ENCODE results near the gene CCDC187.

Gene CCDC187

DNA sequence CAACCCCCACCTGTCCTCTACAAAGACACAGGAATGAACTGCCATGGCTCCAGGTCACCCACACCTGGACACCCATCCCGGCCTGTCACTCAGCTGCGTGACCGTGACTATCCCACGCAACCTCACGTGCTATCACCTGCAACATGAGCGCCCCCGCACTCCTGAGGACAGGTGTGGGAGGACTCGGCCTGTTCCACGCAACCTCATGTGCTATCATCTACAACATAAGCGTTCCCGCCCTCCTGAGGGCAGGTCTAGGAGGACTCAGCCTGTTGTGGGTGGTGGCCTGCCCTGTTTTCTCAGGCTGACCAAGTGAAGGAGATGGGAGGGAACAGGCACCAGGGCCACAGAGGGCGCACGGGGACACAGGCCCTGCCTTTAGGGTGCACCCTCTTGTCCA lies 62.4 kb downstream of the CCDC187 start:
- TF ChIP-seq CTCF (IDR thresholded peaks at IDR 0.05; ENCODE audit: borderline replicate concordance, extremely low read depth, low read length, poor library complexity, severe bottlenecking) (no peak), EZH2 (IDR thresholded peaks at IDR 0.05; ENCODE audit: borderline replicate concordance, low read depth, low read length, severe bottlenecking) (no peak)

GRCh38 chr9:136240941-136241340 lies 63.0 kb downstream of the CCDC187 start:
- ATAC-seq (ENCODE audit: insufficient read depth, low read depth) (no peak), DNase-seq (no peak)
- Histone ChIP-seq H3K36me3 (ENCODE audit: insufficient read depth, low read length) (peaks cover 35% of the 10 kb centered on the region), H3K9ac (ENCODE audit: low read depth, low read length) (no peak overlapping the region), H3K27me3 (ENCODE audit: insufficient read depth, low read length, poor library complexity) (no peaks in the 10 kb centered on the region), H3K4me1 (ENCODE audit: insufficient read depth, low read length) (peaks cover 25% of the 10 kb centered on the region), H3K4me3 (ENCODE audit: low read depth in 1 of 2, low read length in 2 of 2) (no peak overlapping the region), H3K9me3 (ENCODE audit: insufficient read depth, low read length, severe bottlenecking) (no peaks in the 10 kb centered on the region), H3K4me2 (ENCODE audit: insufficient read depth, low read length) (no peak overlapping the region), H2AFZ (ENCODE audit: low read depth, low read length) (no peak overlapping the region), H3K79me2 (ENCODE audit: insufficient read depth, low read length) (peaks cover 80% of the 10 kb centered on the region), H3K27ac (ENCODE audit: low read length) (no peak overlapping the region), H4K20me1 (ENCODE audit: insufficient read depth, low read length) (peaks cover 86% of the 10 kb centered on the region)
- TF ChIP-seq CTCF (IDR thresholded peaks at IDR 0.05; ENCODE audit: borderline replicate concordance, extremely low read depth, low read length, poor library complexity, severe bottlenecking), result no peak
- TF ChIP-seq EZH2 (IDR thresholded peaks at IDR 0.05; ENCODE audit: borderline replicate concordance, low read depth, low read length, severe bottlenecking), result no peak

More for the DNA sequence above, 62.4 kb downstream of the CCDC187 start:
- no peak for ATAC-seq (ENCODE audit: insufficient read depth, low read depth)
- no peak overlapping the region for H3K4me2 ChIP-seq (ENCODE audit: insufficient read depth, low read length)
- peaks cover 28% of the 10 kb centered on the region for H3K4me1 ChIP-seq (ENCODE audit: insufficient read depth, low read length)
- peaks cover 80% of the 10 kb centered on the region for H4K20me1 ChIP-seq (ENCODE audit: insufficient read depth, low read length)
- no peak overlapping the region for H2AFZ ChIP-seq (ENCODE audit: low read depth, low read length)
- no peak overlapping the region for H3K4me3 ChIP-seq (ENCODE audit: low read depth in 1 of 2, low read length in 2 of 2)
- DNase-seq, result no peak
- H3K79me2 ChIP-seq (ENCODE audit: insufficient read depth, low read length), result peaks cover 79% of the 10 kb centered on the region
- no peaks in the 10 kb centered on the region for H3K27me3 ChIP-seq (ENCODE audit: insufficient read depth, low read length, poor library complexity)
- no peak overlapping the region for H3K9ac ChIP-seq (ENCODE audit: low read depth, low read length)
- H3K9me3 ChIP-seq (ENCODE audit: insufficient read depth, low read length, severe bottlenecking), result no peaks in the 10 kb centered on the region
- H3K27ac ChIP-seq (ENCODE audit: low read length), result no peak overlapping the region
- H3K36me3 ChIP-seq (ENCODE audit: insufficient read depth, low read length), result peaks cover 31% of the 10 kb centered on the region

DNA sequence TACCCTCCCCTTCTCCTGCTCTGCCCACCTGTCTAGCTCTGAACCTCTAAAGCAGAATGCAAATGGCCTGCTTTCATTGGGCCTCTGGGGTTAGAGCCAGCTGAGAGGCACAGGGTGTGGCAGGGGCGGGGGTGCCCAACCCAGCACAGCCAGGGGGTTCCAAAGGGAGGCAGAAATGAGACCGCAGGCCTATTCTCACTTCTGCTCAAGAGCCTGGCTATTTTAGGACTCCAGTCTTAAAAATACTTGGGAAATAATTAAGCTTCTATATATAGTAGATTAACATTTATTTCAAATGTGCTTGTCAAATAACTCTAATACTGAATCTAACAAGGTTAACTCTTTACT lies 63.9 kb downstream of the CCDC187 start:
- H3K4me3 ChIP-seq (ENCODE audit: low read depth in 1 of 2, low read length in 2 of 2), result no peak overlapping the region
- peaks cover 23% of the 10 kb centered on the region for H3K4me1 ChIP-seq (ENCODE audit: insufficient read depth, low read length)
- H3K9me3 ChIP-seq (ENCODE audit: insufficient read depth, low read length, severe bottlenecking), result no peaks in the 10 kb centered on the region
- no peak overlapping the region for H3K27ac ChIP-seq (ENCODE audit: low read length)
- no peak overlapping the region for H2AFZ ChIP-seq (ENCODE audit: low read depth, low read length)
- no peak overlapping the region for H3K4me2 ChIP-seq (ENCODE audit: insufficient read depth, low read length)
- H4K20me1 ChIP-seq (ENCODE audit: insufficient read depth, low read length), result peaks cover 92% of the 10 kb centered on the region
- no peaks in the 10 kb centered on the region for H3K27me3 ChIP-seq (ENCODE audit: insufficient read depth, low read length, poor library complexity)
- peaks cover 45% of the 10 kb centered on the region for H3K36me3 ChIP-seq (ENCODE audit: insufficient read depth, low read length)
- H3K79me2 ChIP-seq (ENCODE audit: insufficient read depth, low read length), result peaks cover 80% of the 10 kb centered on the region
- no peak for TF ChIP-seq EZH2 (IDR thresholded peaks at IDR 0.05; ENCODE audit: borderline replicate concordance, low read depth, low read length, severe bottlenecking)
- no peak for TF ChIP-seq CTCF (IDR thresholded peaks at IDR 0.05; ENCODE audit: borderline replicate concordance, extremely low read depth, low read length, poor library complexity, severe bottlenecking)
- no peak overlapping the region for H3K9ac ChIP-seq (ENCODE audit: low read depth, low read length)
- ATAC-seq (ENCODE audit: insufficient read depth, low read depth), result no peak
- no peak for DNase-seq
